Measurements from ENCODE around the gene RBBP8NL.
A peak's percentile ranks its signal among the peaks of the same experiment; 100 is the strongest.

RBBP8NL gene

DNA sequence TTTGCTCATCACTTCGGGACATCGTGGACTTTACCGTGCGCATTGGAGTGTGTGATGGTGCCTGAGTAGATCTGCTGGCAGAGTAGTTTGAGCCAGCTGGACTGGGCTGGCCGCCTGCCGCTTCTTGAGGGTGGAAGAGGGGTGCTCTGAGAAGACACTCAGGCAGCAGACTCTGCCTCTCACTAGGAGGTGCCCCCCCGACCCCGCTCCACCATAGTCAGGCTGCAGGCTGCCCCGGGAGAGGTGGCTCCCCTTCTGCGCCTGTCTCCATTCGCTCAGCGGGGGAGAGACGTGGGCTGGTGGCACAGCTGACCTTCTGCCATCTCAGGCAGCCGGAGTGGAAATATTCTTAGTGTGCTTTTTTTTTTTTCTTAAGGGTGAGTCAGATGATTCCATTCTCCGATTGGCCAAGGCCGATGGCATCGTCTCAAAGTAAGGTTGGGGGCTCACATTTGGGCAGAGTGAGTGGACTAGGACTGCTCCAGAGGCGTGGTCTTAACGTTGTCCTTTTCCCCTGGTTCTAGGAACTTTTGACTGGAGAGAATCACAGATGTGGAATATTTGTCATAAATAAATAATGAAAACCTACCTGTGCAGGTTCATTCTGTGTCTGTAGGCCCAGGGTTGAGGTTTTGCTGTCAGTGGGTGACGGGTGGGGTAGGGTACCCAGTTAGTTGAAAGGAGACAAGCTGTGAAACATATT is 39.3 kb downstream of the RBBP8NL start:
- peak overlapping the region; percentile 68 for H3K4me3 ChIP-seq (ENCODE audit: low read depth, low read length)
- no peak for TF ChIP-seq CTCF (IDR thresholded peaks at IDR 0.05; ENCODE audit: borderline replicate concordance, insufficient read depth, low read depth, low read length)

DNA sequence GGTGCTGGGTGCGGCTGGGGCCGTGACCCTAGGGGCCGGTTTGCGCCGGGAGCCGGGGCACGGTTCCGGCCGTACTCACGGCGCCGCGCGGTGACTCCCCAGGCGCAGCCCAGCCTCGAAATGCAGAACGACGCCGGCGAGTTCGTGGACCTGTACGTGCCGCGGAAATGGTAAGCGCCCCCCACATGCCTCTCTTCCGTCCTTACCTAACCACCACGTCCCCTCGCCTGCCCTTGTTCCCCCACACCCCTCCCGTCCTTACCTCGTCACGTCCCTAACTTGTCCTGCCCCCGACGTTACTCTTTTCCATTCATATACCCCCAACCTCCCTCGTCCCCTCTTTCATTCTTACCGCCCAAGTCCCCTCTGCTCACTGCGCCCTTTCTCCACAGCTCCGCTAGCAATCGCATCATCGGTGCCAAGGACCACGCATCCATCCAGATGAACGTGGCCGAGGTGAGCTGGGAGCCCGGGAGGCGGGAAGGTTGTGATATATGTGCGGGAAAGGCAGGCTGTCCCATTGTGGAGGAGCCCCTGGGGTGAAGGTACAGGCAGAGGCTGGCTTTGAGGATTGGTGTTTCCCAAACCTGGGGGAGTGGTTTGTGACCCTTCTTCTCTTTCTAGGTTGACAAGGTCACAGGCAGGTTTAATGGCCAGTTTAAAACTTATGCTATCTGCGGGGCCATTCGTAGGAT is 40.0 kb downstream of the RBBP8NL start:
- no peak for TF ChIP-seq CTCF (IDR thresholded peaks at IDR 0.05; ENCODE audit: borderline replicate concordance, insufficient read depth, low read depth, low read length)
- peak overlapping the region; percentile 68 for H3K4me3 ChIP-seq (ENCODE audit: low read depth, low read length)

DNA sequence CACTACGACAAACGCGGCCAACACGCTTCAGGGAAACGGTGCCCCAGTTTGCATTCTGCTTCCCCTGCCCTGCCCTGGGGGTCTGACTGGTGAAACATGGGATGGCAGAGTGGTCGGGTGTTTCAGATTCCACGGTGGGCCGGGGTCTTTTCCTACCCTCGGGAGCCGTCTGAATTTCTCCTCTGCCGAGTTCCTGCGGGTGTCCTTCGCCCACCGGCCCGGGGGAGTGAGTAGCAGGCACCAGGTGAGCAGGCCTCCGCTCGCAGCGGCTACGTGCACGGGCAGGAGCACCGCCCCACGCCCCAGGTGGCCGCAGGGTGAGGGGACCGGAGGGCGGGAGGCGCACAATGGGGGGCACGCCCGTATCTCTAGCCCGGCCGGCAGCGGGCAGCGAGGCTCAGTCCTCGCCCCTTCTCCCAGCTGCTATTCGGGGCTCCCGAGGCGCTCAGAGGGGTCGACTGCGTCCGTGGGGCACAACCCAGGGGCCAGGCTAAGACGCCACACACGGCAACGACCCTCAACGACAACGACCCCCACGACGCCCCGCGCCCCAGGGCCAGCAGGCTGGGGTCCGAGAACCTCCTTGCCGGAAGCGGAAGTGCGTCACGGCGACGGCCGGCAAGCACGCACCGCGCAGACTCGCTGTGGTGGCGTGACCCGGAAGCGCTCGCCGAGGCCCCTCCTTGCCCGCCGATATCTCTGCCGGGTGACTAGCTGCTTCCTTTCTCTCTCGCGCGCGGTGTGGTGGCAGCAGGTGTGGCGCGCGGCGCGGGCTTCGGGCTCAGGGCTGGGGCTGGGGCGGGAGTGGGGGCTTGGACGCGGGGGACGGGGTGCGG is 40.7 kb downstream of the RBBP8NL start, which contains the start of gene RPS21:
TSS of gene RPS21 (plus strand) at position 721 of the 836 bp plus-strand sequence. CDS start 236 bp downstream, outside the sequence.
- TF ChIP-seq CTCF (IDR thresholded peaks at IDR 0.05; ENCODE audit: borderline replicate concordance, insufficient read depth, low read depth, low read length): no peak
- peak within 1 kb of the TSS; percentile 68 for H3K4me3 ChIP-seq (ENCODE audit: low read depth, low read length)

DNA sequence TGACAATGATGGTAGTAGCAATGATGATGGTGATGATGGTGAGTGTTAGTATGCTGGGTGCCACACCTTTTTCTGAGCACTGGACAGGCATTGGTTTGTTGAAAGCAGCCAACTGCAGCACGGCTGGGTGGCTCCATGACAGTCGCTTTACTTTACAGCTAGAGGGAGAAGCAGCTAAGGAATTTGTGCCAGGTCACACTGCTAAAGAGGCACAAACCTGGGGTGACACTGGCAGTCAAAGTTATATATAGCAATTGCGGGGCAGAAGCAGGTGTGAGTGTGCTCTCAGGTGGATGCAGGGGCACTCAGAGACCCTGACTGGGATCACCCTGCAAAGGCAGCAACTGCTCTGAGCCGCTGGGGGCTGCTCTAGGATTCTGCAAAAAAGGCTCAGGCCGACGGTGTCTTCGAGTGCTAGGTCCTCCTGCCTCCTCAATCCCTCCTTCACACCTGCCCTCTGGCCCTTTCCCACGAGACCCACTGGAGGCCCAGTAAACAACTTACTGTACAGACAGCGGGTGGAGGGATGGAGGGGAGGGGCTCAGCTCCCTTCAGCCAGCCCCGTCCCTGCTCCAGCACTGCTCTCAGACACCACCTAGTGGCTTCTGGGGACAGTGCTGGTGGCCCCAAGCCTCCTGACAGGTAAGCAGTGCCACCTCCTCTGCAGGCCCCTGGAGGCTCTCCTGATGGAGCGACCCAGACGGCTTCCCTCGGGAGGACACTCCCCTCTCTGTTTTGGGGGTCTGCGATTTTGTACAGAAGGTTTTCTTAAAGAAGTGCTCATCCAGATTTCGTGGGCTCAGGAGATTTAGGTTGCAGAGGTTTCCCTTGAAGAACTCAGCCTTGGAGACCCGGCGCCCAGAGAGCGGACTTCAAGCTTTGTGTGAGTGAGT is 44.8 kb downstream of the RBBP8NL start:
- H3K4me3 ChIP-seq (ENCODE audit: low read depth, low read length): no peak overlapping the region
- peak; percentile 98 for TF ChIP-seq CTCF (IDR thresholded peaks at IDR 0.05; ENCODE audit: borderline replicate concordance, insufficient read depth, low read depth, low read length)

- no peak for TF ChIP-seq CTCF (IDR thresholded peaks at IDR 0.05; ENCODE audit: borderline replicate concordance, insufficient read depth, low read depth, low read length)
- no peak overlapping the region for H3K4me3 ChIP-seq (ENCODE audit: low read depth, low read length)
Measured at GRCh38 chr20:62381842-62382241, 45.5 kb downstream of the RBBP8NL start.

DNA sequence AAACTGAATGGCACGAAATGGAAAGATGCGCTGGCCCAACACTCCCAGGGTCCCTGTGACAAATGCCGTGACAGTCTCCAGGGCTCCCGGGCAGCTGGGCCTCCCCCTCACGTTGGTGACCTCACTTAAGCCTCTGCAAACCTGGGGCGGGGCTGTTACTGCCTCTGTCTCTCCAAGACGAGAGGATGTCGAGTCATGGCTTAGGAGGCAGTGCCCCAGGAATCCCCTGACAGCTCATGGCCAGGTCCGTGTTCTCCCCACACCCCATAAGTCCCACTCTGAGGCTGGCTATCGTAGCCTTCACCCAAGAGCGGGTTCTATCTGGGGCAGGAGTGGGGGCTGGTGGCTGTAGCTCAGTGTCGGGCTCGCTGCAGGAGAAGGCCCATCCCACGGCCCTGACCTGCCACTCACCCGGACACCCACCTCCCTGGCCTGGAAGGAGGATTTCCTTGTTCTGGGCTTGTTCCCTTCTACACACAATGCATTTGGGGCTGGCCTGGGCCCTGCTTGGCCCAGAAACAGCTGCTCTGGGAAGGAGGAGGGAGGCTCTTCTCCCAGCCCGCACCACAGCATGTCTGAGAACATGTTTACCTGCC is 46.0 kb downstream of the RBBP8NL start:
- H3K4me3 ChIP-seq (ENCODE audit: low read depth, low read length): no peak overlapping the region
- TF ChIP-seq CTCF (IDR thresholded peaks at IDR 0.05; ENCODE audit: borderline replicate concordance, insufficient read depth, low read depth, low read length): no peak

All from GM12875 (cell line).